Panc1 (cell line): Measurements from ENCODE around the gene EPC1.

ENCODE experiments used
- CTCF ChIP-seq: fragments of 450-650 bp; IDR thresholded peaks from 2 replicates; pipeline ENCODE4 v1.5.1; 2017; ENCODE audit warnings: mild to moderate bottlenecking
- POLR2AphosphoS5 ChIP-seq: IDR thresholded peaks from 2 replicates; pipeline ENCODE4 v1.6.1; 2012; ENCODE audit warnings: mild to moderate bottlenecking, low read depth, low read length, moderate library complexity
- REST ChIP-seq, 2 experiments: IDR thresholded peaks; 2 replicates each; pipeline ENCODE4 v1.6.1; 2011 to 2012; ENCODE audit warnings: low read depth in 2 of 2, control low read depth in 1 of 2, low read length in 1 of 2, mild to moderate bottlenecking in 1 of 2, moderate library complexity in 1 of 2; ENCODE audit not compliant: insufficient read depth in 1 of 2
- SIN3A ChIP-seq: IDR thresholded peaks from 2 replicates; pipeline ENCODE4 v1.6.1; 2012; ENCODE audit warnings: low read depth, mild to moderate bottlenecking, low read length, moderate library complexity, borderline replicate concordance; ENCODE audit not compliant: insufficient read depth
- TCF7L2 ChIP-seq: IDR thresholded peaks from 2 replicates; pipeline ENCODE4 v1.6.1; 2011; ENCODE audit warnings: mild to moderate bottlenecking, low read depth, low read length, inconsistent platforms

- no peak for TF ChIP-seq REST (IDR thresholded peaks at IDR 0.05; ENCODE audit: insufficient read depth in 1 of 2, low read depth in 2 of 2, low read length in 1 of 2)
- TF ChIP-seq CTCF, result no peak
- no peak for TF ChIP-seq POLR2AphosphoS5
- TF ChIP-seq SIN3A, result no peak
- no peak for TF ChIP-seq TCF7L2
Observed at GRCh38 chr10:32331606-32332005, 15.4 kb downstream of the EPC1 start.
